Measurements from ENCODE around the gene CRIP3.

Gene CRIP3

GRCh38 chr6:43269273-43270007, 39.2 kb downstream of the CRIP3 start (continued):
- TF ChIP-seq PRDM10 (tag by site-specific recombination; IDR thresholded peaks at IDR 0.05), result 0 out of 2 replicates have a peak, but pooled peaks have one; percentile 9
- TF ChIP-seq ZBTB8A (tag by site-specific recombination; IDR thresholded peaks at IDR 0.05), result peak; percentile 37
- no peak for TF ChIP-seq ZNF350 (tag by site-specific recombination; IDR thresholded peaks at IDR 0.05)
- no peak for TF ChIP-seq ZNF398 (tag by site-specific recombination; IDR thresholded peaks at IDR 0.05)
- peak; percentile 58 for TF ChIP-seq EGR2 (tag by site-specific recombination; IDR thresholded peaks at IDR 0.05; ENCODE audit: low read depth)
- TF ChIP-seq ZXDB (tag by site-specific recombination; IDR thresholded peaks at IDR 0.05), result peak; percentile 92
- TF ChIP-seq ZEB2 (tag by site-specific recombination; IDR thresholded peaks at IDR 0.05), result 0 out of 2 replicates have a peak, but pooled peaks have one; percentile 24
- no peak for TF ChIP-seq ZNF777 (tag by site-specific recombination; IDR thresholded peaks at IDR 0.05; ENCODE audit: borderline replicate concordance)
- TF ChIP-seq GLIS1 (tag by site-specific recombination; IDR thresholded peaks at IDR 0.05), result peak; percentile 52; the same call in 1 of the 2 replicates

- Histone ChIP-seq H3K27ac (ENCODE audit: extremely low read depth, low read depth, low read length) (no peak overlapping the region), H3K36me3 (ENCODE audit: control insufficient read depth in 2 of 2, insufficient read depth in 1 of 2, low read length in 2 of 2) (no peaks in the 10 kb centered on the region), H3K4me1 (ENCODE audit: control insufficient read depth, insufficient read depth, low read length) (no peaks in the 10 kb centered on the region), H3K4me3 (ENCODE audit: low read depth, low read length) (no peak overlapping the region), H3K9me3 (ENCODE audit: control insufficient read depth, insufficient read depth, low read depth, low read length) (no peaks in the 10 kb centered on the region)
- TF ChIP-seq ZNF677 (tag by site-specific recombination; IDR thresholded peaks at IDR 0.05) (no peak), ATF2 (tag by site-specific recombination; IDR thresholded peaks at IDR 0.05; ENCODE audit: low read depth) (no peak), ZNF704 (tag by site-specific recombination; IDR thresholded peaks at IDR 0.05) (no peak), ZNF768 (tag by site-specific recombination; IDR thresholded peaks at IDR 0.05) (0 out of 2 replicates have a peak, but pooled peaks have one; percentile 38), ZSCAN18 (tag by site-specific recombination; IDR thresholded peaks at IDR 0.05) (no peak), EGR2 (tag by site-specific recombination; IDR thresholded peaks at IDR 0.05; ENCODE audit: low read depth) (no peak), ZNF645 (tag by site-specific recombination; IDR thresholded peaks at IDR 0.05) (no peak), ZSCAN16 (tag by site-specific recombination; IDR thresholded peaks at IDR 0.05) (no peak), ZFHX2 (tag by site-specific recombination; conservative IDR thresholded peaks at IDR 0.05) (no peak), HIC1 (tag by site-specific recombination; IDR thresholded peaks at IDR 0.05) (0 out of 2 replicates have a peak, but pooled peaks have one; percentile 3), ZBTB1 (tag by site-specific recombination; IDR thresholded peaks at IDR 0.05) (no peak), IKZF3 (tag by site-specific recombination; IDR thresholded peaks at IDR 0.05) (no peak), ZNF791 (tag by site-specific recombination; IDR thresholded peaks at IDR 0.05) (no peak), ZNF792 (tag by site-specific recombination; IDR thresholded peaks at IDR 0.05) (no peak)
- ChIA-PET POLR2A (interaction anchor here (0.5 to 1.0 kb wide), 2 partner anchors 28 to 199 kb away, joined by 3 to 4 read pairs; no protein-coding TSS in a partner anchor), CTCF (interaction anchor here (0.6 to 3.2 kb wide), 7 partner anchors 18 to 279 kb away, joined by 3 to 28 read pairs (median 5); partner anchors contain the start of gene DNPH1)
Measured at GRCh38 chr6:43268782-43269272, 39.8 kb downstream of the CRIP3 start.
